Measurements from ENCODE around the gene ZNF536. TPM values are rescaled to one million over a fixed set of nuclear protein-coding genes. Genes with fewer than 3 reads are reported as not detected.

ZNF536 gene
- total and polyA plus RNA-seq, 9 donors: 1.9 to 7.0 (median 2.9) TPM

DNA sequence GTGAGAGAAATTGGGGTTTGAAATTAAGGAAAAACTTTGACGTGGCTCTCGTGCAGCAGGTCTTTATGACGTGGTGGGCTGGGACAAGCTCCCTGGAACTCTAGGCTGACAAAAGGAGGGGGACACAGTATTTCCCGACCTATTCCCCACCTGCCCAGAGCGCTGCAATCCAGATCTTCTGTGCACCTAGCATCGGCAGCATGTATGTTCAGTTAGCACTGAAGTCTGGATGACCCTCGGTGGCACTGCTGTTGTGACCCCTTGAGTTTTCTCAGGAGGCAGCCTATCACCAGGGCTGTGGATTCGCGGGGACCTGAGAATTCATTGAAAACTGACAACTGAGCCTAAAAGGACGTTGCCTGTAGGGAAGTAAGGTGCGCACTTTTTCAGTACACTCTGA is 9.1 kb upstream of the ZNF536 start:
- H3K27ac ChIP-seq (ENCODE audit: low read length): no peak overlapping the region
- DNase-seq: no peak
- peaks cover 5% of the 10 kb centered on the region for H3K4me1 ChIP-seq (ENCODE audit: control insufficient read depth, insufficient read depth, low read length)
- 89% methylated on average over 11 of the region's 11 CpGs for WGBS (ENCODE audit: insufficient coverage)
- H3K9me3 ChIP-seq (replicated peaks; ENCODE audit: control insufficient read depth, low read depth, low read length): no peaks in the 10 kb centered on the region
- H3K27me3 ChIP-seq (ENCODE audit: control insufficient read depth, insufficient read depth, low read length): peaks cover 4% of the 10 kb centered on the region
- no peak overlapping the region for H3K4me3 ChIP-seq (ENCODE audit: low read length)
- no peaks in the 10 kb centered on the region for H3K36me3 ChIP-seq (ENCODE audit: control insufficient read depth, insufficient read depth, low read length)

DNA sequence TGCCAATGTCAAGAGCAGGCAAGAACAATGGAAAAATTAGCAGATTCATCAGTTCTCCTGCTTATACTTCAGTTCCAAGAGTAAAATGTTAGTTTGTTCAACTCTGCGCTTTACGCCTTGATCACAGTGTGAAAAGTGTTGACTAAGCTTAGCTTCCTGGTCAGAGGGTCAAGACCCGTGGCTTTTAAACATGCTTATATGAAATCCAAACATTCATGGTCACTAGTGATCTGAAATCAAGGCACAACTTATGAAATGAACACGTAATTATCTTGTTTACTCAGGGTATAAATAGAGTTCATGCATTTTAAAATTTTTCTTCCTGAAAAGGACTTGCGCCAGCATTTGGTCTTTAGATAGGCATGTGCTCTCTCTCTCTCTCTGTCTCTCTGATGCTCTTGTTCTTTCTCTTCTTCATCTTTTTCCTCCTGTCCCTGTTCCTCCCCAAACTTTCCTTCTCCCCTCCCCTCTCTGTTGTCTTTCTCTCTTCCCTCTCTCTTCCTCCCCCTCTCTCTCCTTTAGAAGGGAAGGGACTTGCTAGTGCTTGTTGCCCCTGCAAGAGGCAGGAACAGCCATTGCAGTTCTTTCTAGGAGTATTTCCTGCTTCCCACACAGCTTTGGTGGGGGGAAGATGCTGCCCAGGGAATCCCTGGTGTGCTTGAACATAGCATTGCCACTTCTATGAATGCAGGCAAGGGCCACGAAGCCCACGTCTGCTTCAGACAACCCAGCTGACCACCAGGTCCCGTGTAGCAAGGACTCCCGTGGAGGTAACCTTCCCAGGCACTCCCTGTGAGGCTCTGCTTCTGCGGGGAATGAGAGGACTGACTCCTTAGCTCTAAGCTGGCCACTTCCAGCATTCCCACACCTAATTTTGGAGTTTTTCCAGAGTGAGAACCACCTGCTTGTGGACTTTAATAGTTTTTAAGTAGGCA is 7.1 kb upstream of the ZNF536 start:
- no peaks in the 10 kb centered on the region for H3K9me3 ChIP-seq (replicated peaks; ENCODE audit: control insufficient read depth, low read depth, low read length)
- H3K4me1 ChIP-seq (ENCODE audit: control insufficient read depth, insufficient read depth, low read length): peaks cover 5% of the 10 kb centered on the region
- peaks cover 9% of the 10 kb centered on the region for H3K27me3 ChIP-seq (ENCODE audit: control insufficient read depth, insufficient read depth, low read length)
- no peak for DNase-seq
- H3K4me3 ChIP-seq (ENCODE audit: low read length): no peak overlapping the region
- WGBS (ENCODE audit: insufficient coverage): 52% methylated on average over 4 of the region's 10 CpGs
- no peaks in the 10 kb centered on the region for H3K36me3 ChIP-seq (ENCODE audit: control insufficient read depth, insufficient read depth, low read length)
- no peak overlapping the region for H3K27ac ChIP-seq (ENCODE audit: low read length)

DNA sequence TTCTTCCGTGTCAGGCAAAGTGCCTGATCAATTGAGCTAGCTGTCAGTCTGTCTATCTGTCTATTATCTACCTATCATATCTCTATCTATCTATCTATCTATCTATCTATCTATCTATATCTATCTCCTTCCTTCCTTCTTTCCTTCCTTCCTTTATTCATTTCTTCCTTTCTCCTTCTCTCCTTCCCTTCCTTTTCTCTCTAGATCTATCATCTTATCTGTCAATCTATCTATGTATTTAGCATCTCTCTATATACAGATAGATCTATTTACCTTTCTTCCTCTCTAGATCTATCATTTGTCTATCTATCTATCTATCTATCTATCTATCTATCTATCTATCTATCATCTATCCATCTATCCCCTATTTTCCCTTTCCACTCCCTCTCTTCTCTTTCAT is 5.9 kb upstream of the ZNF536 start:
- no peak for DNase-seq
- WGBS (ENCODE audit: insufficient coverage): 75% methylated on average over 1 of the region's 1 CpG
- Histone ChIP-seq H3K36me3 (ENCODE audit: control insufficient read depth, insufficient read depth, low read length) (no peaks in the 10 kb centered on the region), H3K27ac (ENCODE audit: low read length) (no peak overlapping the region), H3K9me3 (replicated peaks; ENCODE audit: control insufficient read depth, low read depth, low read length) (no peaks in the 10 kb centered on the region), H3K4me1 (ENCODE audit: control insufficient read depth, insufficient read depth, low read length) (no peaks in the 10 kb centered on the region), H3K4me3 (ENCODE audit: low read length) (no peak overlapping the region), H3K27me3 (ENCODE audit: control insufficient read depth, insufficient read depth, low read length) (peaks cover 9% of the 10 kb centered on the region)

GRCh38 chr19:30367006-30367405 is 5.2 kb upstream of the ZNF536 start:
- Histone ChIP-seq H3K27me3 (ENCODE audit: control insufficient read depth, insufficient read depth, low read length) (peaks cover 11% of the 10 kb centered on the region), H3K4me3 (ENCODE audit: low read length) (no peak overlapping the region), H3K36me3 (ENCODE audit: control insufficient read depth, insufficient read depth, low read length) (no peaks in the 10 kb centered on the region), H3K9me3 (replicated peaks; ENCODE audit: control insufficient read depth, low read depth, low read length) (no peaks in the 10 kb centered on the region), H3K27ac (ENCODE audit: low read length) (no peak overlapping the region), H3K4me1 (ENCODE audit: control insufficient read depth, insufficient read depth, low read length) (peaks cover 2% of the 10 kb centered on the region)
- WGBS (ENCODE audit: insufficient coverage): no CpG with 5 or more reads among the region's 7 CpGs
- DNase-seq: no peak

- Histone ChIP-seq H3K4me1 (ENCODE audit: control insufficient read depth, insufficient read depth, low read length) (peaks cover 4% of the 10 kb centered on the region), H3K9me3 (replicated peaks; ENCODE audit: control insufficient read depth, low read depth, low read length) (no peaks in the 10 kb centered on the region), H3K27ac (ENCODE audit: low read length) (no peak overlapping the region), H3K27me3 (ENCODE audit: control insufficient read depth, insufficient read depth, low read length) (peaks cover 15% of the 10 kb centered on the region), H3K4me3 (ENCODE audit: low read length) (no peak overlapping the region), H3K36me3 (ENCODE audit: control insufficient read depth, insufficient read depth, low read length) (no peaks in the 10 kb centered on the region)
- WGBS (ENCODE audit: insufficient coverage): 85% methylated on average over 8 of the region's 9 CpGs
- DNase-seq: no peak
Observed at GRCh38 chr19:30367421-30367820, 4.8 kb upstream of the ZNF536 start.

- WGBS (ENCODE audit: insufficient coverage): 30% methylated on average over 2 of the region's 6 CpGs
- Histone ChIP-seq H3K4me3 (ENCODE audit: low read length) (no peak overlapping the region), H3K4me1 (ENCODE audit: control insufficient read depth, insufficient read depth, low read length) (peaks cover 8% of the 10 kb centered on the region), H3K9me3 (replicated peaks; ENCODE audit: control insufficient read depth, low read depth, low read length) (no peaks in the 10 kb centered on the region), H3K27me3 (ENCODE audit: control insufficient read depth, insufficient read depth, low read length) (peaks cover 29% of the 10 kb centered on the region), H3K27ac (ENCODE audit: low read length) (no peak overlapping the region), H3K36me3 (ENCODE audit: control insufficient read depth, insufficient read depth, low read length) (no peaks in the 10 kb centered on the region)
- DNase-seq: no peak
Observed at GRCh38 chr19:30369833-30370232, 2.4 kb upstream of the ZNF536 start.

DNA sequence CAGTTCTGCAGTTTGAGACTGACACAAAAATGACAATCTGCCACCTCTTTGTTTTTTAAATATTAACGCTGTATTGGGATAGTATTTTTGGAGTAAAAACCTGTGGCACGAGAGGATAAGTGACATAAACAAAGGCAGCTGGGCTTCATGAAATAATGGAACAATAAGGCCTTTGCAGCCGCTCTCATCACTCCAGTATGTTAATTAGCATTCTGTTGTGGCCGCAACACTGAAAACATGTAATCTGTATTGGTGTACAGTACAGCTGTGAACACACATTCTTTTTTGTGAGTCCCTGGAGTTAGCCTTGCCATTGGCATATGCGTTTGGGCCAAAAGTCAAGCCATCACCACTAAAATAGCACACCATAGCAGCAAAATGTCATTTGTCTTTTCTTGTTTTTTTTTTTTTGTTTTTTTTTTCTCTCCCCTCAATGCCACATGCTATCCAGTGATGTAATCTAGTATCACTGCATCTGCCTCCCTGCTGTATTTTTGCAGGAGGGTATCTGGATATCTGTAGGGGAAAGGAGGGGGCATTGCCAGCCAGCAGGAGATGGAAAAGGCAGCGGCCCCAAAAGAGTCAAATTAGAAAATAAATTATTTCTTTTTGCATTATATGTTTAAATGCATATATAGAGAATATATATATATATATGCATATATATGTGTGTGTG is 885 bp upstream of the ZNF536 start:
- peaks cover 41% of the 10 kb centered on the region for H3K27me3 ChIP-seq (ENCODE audit: control insufficient read depth, insufficient read depth, low read length)

DNA sequence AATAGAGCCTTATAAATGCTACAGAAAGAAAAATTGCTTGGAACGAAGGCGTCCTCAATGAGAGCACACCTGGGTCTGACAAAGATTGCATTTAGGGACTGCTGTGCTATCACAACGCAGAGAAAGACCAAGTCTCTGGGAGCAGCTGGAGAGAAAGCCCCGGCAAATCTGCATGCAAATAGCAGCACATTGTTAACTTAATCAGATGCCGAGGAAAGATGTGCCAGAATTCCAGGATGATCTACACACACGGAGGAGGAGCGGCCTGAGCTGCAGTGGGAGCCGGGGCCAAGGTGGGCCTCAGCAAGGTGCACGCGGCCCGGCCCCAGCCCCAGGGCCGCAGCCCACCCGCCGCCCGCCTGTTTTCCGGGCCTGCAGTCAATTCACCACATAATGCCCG is 1.4 kb downstream of the ZNF536 start:
- no peak overlapping the region for H3K4me3 ChIP-seq (ENCODE audit: low read length)
- DNase-seq: peak; percentile 33
- WGBS (ENCODE audit: insufficient coverage): 15% methylated on average over 8 of the region's 17 CpGs
- no peak overlapping the region for H3K27ac ChIP-seq (ENCODE audit: low read length)
- peaks cover 9% of the 10 kb centered on the region for H3K4me1 ChIP-seq (ENCODE audit: control insufficient read depth, insufficient read depth, low read length)
- no peaks in the 10 kb centered on the region for H3K9me3 ChIP-seq (replicated peaks; ENCODE audit: control insufficient read depth, low read depth, low read length)
- H3K36me3 ChIP-seq (ENCODE audit: control insufficient read depth, insufficient read depth, low read length): no peaks in the 10 kb centered on the region
- H3K27me3 ChIP-seq (ENCODE audit: control insufficient read depth, insufficient read depth, low read length): peaks cover 44% of the 10 kb centered on the region

More for the DNA sequence above, 885 bp upstream of the ZNF536 start:
- H3K27ac ChIP-seq (ENCODE audit: low read length): no peak overlapping the region
- H3K9me3 ChIP-seq (replicated peaks; ENCODE audit: control insufficient read depth, low read depth, low read length): no peaks in the 10 kb centered on the region
- no peaks in the 10 kb centered on the region for H3K36me3 ChIP-seq (ENCODE audit: control insufficient read depth, insufficient read depth, low read length)
- no peak overlapping the region for H3K4me3 ChIP-seq (ENCODE audit: low read length)
- DNase-seq: peak; percentile 48
- no CpG with 5 or more reads among the region's 6 CpGs for WGBS (ENCODE audit: insufficient coverage)
- H3K4me1 ChIP-seq (ENCODE audit: control insufficient read depth, insufficient read depth, low read length): peaks cover 9% of the 10 kb centered on the region

DNA sequence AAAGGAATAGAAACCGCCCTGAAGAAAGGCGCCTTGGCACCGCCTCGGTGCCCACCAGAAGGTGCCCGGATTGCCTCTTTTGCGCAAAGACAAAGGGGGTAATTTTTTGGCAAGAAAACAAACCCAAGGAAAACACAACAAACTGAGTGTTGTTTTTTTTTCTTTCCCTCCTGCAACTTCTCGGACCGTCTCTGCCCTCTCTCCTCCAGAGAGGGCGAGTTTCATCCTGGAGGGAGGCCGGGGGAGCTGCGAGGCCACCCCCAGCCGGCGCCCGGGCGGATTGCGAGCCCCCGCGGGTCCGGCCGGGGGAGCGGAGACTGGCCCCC is 2.3 kb downstream of the ZNF536 start:
- WGBS (ENCODE audit: insufficient coverage): 1% methylated on average over 13 of the region's 21 CpGs
- H3K4me3 ChIP-seq (ENCODE audit: low read length): peak overlapping the region; percentile 31
- DNase-seq: no peak
- H3K27ac ChIP-seq (ENCODE audit: low read length): no peak overlapping the region
- peaks cover 9% of the 10 kb centered on the region for H3K4me1 ChIP-seq (ENCODE audit: control insufficient read depth, insufficient read depth, low read length)
- H3K36me3 ChIP-seq (ENCODE audit: control insufficient read depth, insufficient read depth, low read length): no peaks in the 10 kb centered on the region
- H3K27me3 ChIP-seq (ENCODE audit: control insufficient read depth, insufficient read depth, low read length): peaks cover 43% of the 10 kb centered on the region
- no peaks in the 10 kb centered on the region for H3K9me3 ChIP-seq (replicated peaks; ENCODE audit: control insufficient read depth, low read depth, low read length)

- Histone ChIP-seq H3K27ac (ENCODE audit: low read length) (no peak overlapping the region), H3K4me3 (ENCODE audit: low read length) (peak overlapping the region; percentile 31), H3K27me3 (ENCODE audit: control insufficient read depth, insufficient read depth, low read length) (peaks cover 43% of the 10 kb centered on the region), H3K36me3 (ENCODE audit: control insufficient read depth, insufficient read depth, low read length) (no peaks in the 10 kb centered on the region), H3K4me1 (ENCODE audit: control insufficient read depth, insufficient read depth, low read length) (peaks cover 9% of the 10 kb centered on the region), H3K9me3 (replicated peaks; ENCODE audit: control insufficient read depth, low read depth, low read length) (no peaks in the 10 kb centered on the region)
- peak; percentile 18 for DNase-seq
- WGBS (ENCODE audit: insufficient coverage): under 1% methylated on average over 71 of the region's 85 CpGs
Observed at GRCh38 chr19:30374865-30375552, 2.8 kb downstream of the ZNF536 start.
